Right ventricle myocardium superior (tissue), 1 donor: ENCODE results near the gene FMN1. TPM values are rescaled to one million over a fixed set of nuclear protein-coding genes. Genes with fewer than 3 reads are reported as not detected.

Experiments
- ATAC-seq: fragments of 200-7000 bp; cut with Tn5 transposase; one replicate; pipeline ENCODE4 v1.9.1; 2020; ENCODE audit warnings: mild to moderate bottlenecking; ENCODE audit not compliant: poor library complexity
- DNase-seq: peaks from one replicate; pipeline ENCODE4 v3.0.0-alpha.2; 2020
- intact Hi-C: fragments of 100-400 bp; cut with DNase I; formaldehyde crosslinking; loops from one replicate; pipeline ENCODE4 v1.11.2; 2022
- long read RNA-seq: library from polyadenylated mRNA; unstranded; transcript quantifications from one replicate; pipeline ENCODE4 v2.0.0, GENCODE V29; 2021
- total RNA-seq: library from RNA; stranded (reverse); fragmentation: NEBNext Ultra II Directional; extraction: Animal tissue kit (Norgen Biotek cat#: 25700); gene quantifications from one replicate; pipeline ENCODE4 v1.2.1, GENCODE V29; 2021
- donor health status: DM: no; HTN: yes; CAD: no; lungs with severe emphysema.

FMN1 gene, protein sequence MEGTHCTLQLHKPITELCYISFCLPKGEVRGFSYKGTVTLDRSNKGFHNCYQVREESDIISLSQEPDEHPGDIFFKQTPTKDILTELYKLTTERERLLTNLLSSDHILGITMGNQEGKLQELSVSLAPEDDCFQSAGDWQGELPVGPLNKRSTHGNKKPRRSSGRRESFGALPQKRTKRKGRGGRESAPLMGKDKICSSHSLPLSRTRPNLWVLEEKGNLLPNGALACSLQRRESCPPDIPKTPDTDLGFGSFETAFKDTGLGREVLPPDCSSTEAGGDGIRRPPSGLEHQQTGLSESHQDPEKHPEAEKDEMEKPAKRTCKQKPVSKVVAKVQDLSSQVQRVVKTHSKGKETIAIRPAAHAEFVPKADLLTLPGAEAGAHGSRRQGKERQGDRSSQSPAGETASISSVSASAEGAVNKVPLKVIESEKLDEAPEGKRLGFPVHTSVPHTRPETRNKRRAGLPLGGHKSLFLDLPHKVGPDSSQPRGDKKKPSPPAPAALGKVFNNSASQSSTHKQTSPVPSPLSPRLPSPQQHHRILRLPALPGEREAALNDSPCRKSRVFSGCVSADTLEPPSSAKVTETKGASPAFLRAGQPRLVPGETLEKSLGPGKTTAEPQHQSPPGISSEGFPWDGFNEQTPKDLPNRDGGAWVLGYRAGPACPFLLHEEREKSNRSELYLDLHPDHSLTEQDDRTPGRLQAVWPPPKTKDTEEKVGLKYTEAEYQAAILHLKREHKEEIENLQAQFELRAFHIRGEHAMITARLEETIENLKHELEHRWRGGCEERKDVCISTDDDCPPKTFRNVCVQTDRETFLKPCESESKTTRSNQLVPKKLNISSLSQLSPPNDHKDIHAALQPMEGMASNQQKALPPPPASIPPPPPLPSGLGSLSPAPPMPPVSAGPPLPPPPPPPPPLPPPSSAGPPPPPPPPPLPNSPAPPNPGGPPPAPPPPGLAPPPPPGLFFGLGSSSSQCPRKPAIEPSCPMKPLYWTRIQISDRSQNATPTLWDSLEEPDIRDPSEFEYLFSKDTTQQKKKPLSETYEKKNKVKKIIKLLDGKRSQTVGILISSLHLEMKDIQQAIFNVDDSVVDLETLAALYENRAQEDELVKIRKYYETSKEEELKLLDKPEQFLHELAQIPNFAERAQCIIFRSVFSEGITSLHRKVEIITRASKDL (N-terminal part only)
- total RNA-seq: 2.9 TPM
- long read RNA-seq: 0 reads

DNA sequence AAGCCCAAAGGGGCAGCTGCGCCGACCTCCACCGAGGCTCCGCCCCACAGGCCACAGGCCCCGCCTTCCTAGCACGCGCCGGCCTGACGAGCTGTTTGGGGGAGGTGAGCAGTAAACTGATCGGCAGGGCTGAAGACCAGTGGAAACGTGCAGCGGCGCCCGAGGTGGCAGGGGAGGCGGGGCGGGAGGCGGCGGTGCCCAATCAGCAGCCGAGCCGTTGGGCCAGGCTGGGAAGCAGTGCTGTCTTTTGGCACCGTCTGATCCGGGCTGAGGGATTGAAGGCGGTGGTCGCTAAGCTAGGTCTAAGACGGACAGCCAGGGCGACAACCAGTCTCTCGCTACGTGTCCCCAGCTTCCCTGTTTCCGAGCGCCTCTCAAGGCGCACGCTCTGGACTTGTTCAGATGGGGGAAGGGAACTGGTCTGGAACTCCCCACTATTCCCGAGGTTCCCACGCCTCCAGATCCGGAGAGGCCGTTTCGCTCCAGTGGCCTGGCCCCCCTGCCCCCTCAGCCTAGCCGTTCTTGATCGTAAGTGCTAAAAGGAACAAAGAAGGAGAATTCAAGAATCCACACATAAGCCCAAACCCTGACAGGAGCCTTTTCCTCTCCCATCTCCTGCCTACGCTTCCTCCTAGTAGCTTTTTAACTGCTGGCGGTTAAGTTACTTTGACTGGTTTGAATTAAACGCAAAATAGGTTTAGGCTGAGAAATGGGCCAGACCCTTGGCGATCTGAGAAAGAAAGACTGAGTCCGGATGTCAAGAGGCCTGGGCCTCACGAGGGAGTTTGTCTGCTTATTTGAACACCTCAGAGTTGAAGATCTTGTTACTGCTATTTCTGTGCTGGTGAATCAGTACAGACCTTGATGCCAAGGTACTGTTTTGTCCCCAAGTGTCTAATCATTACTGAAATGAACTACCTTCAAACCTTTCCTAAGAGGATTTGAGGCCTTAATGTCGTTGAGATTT, at the start of gene FMN1:
FMN1 (minus strand) TSS at position 11 of the 967 bp plus-strand sequence. CDS start 39,800 bp downstream, outside the sequence.
- intact Hi-C loops: no loop called here
- ATAC-seq (peak; percentile 100), DNase-seq (peak; percentile 96)

- ATAC-seq (no peak), DNase-seq (no peak)
- intact Hi-C loops: no loop called here
These were observed 49.4 kb upstream of the FMN1 start for GRCh38 chr15:33243869-33244268.

- ATAC-seq: no peak
- intact Hi-C loops: no loop called here
- no peak for DNase-seq
These were observed 48.9 kb upstream of the FMN1 start for GRCh38 chr15:33243393-33243792.

GRCh38 chr15:33242669-33243191, 48.2 kb upstream of the FMN1 start:
- DNase-seq: no peak
- intact Hi-C loops: no loop called here

GRCh38 chr15:33242165-33242564, 47.7 kb upstream of the FMN1 start:
- no peak for ATAC-seq
- intact Hi-C loops: no loop called here
- no peak for DNase-seq

More at GRCh38 chr15:33242669-33243191, 48.2 kb upstream of the FMN1 start:
- no peak for ATAC-seq

DNA sequence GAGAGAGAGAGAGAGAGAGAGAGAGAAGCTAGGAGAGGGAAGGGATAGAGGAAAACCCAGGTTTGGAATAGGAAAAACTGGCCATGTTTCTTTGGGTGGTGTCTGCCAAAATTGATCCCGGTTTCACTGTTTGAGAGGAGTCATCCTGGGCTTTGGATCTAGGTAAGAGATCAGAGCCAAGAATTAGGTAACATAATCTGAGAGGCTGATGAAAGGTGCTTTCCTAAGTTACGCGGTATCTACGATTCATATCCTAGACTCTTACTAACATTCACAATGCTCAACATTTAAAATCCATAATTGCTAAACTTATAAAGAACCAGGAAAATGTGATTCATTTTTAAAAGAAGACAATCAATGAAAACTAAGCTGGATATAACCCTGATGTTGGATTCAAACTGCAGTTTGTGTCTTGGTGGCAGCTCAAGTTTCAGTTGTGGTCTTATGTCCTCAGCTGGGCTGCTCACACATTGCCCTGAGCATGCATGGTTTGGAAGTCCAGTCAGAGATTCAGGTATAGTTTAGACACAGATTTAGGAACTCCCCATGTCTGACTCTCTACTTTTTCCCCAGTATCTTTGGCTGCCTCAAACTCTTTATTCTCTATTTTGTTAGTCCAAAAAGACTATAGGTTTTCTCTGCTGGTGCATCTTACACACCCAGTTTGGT, 42.5 kb upstream of the FMN1 start:
- DNase-seq: no peak
- ATAC-seq: no peak
- intact Hi-C loops: loop anchor here (10.0 kb wide), 1 partner anchor 468 kb away; no protein-coding TSS in a partner anchor

- ATAC-seq (no peak), DNase-seq (no peak)
- intact Hi-C loops: loop anchor here (10.0 kb wide), 1 partner anchor 471 kb away; no protein-coding TSS in a partner anchor
These were observed 39.5 kb upstream of the FMN1 start for GRCh38 chr15:33234020-33234461.

DNA sequence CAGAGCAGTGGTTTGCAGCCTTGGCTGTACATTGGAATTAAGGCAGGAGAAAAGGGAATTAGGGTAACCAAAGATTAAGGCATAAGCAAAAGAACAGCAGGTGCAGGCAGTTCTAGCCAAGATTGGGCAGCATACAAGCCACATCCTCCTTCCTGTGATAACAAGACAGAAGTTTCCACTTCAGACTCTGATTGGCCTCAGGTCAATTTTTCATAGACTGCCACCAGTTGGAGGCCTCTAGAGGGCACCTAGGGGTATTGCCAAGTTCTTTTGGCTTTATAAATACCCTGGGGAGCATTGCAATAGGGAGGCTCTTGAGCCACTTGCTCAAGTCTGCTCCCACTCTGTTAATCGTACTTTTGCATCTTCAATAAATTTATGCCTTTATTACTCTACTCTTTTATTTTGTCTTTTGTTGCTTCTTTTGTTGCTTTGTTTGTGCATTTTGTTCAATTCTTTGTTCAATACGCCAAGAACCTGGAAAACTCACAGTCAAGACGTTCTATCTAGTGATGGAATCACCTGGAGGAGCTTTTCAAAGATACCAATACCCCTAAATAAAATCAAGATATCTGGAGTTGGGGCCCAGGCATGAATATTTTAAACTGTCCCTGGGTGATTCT, 32.2 kb upstream of the FMN1 start:
- DNase-seq (no peak), ATAC-seq (peak; percentile 82)
- intact Hi-C loops: no loop called here

GRCh38 chr15:33218071-33218491, 23.6 kb upstream of the FMN1 start:
- intact Hi-C loops: no loop called here
- ATAC-seq (no peak), DNase-seq (no peak)

GRCh38 chr15:33215941-33216872, 21.7 kb upstream of the FMN1 start:
- DNase-seq (no peak), ATAC-seq (no peak)
- intact Hi-C loops: no loop called here

- intact Hi-C loops: no loop called here
- ATAC-seq: no peak
- DNase-seq: no peak
These were observed 16.8 kb upstream of the FMN1 start for GRCh38 chr15:33211176-33211808.

DNA sequence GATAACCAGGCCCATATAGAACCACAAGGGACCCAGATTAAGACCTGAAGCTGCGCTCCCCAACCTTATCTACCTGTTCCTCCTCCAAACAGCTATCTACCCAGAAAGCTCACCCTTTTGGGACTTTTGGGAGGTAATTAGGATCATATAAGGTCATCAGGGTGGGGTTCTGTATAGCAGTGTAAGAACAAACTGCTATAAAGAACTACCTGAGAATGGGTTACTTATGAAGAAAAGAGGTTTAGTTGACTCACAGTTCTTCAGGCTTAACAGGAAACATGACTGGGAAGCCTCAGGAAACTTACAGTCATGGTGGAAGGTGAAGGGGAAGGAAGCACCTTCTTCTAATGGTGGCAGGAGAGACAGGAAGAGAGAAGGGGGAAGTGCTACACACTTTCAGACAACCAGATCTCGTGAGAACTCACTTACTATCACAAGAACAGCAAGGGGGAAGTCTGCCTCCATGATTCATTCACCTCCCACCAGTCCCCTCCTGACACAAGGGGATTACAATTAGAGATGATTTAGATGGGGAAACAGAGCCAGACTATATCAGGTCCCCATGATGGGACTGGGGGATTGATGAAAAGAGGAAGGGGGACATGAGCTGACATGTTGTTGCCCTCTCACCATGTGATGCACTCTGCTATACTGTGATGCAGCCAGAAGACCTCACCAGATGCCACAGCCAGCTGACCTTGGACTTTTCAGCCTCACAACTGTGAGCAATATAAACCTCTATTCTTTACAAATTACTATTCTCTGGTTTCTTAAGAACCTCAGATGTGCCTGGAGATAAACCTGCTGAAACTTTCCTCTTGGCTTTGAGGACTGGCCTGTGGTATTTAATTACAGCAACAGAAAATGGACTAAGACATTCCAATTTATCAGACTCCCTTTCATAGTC, 15.3 kb upstream of the FMN1 start:
- ATAC-seq (no peak), DNase-seq (no peak)
- intact Hi-C loops: no loop called here

DNA sequence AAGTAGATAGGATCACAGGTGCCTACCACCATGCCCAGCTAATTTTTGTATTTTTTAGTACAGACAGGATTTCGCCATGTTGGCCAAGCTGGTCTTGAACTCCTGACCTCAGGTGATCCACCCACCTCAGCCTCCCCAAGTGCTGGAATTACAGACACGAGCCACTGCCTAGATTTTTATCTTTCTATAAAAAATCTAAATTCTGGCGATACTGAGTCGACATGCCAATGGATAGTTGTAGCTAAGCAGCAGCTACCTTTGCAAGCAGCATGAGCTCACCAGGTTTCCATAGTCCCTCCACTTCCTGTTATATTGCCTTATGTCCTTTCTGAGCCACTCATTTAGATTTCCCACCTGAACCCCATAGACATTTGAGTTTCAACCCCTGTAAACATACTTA, 13.1 kb upstream of the FMN1 start:
- intact Hi-C loops: no loop called here
- no peak for DNase-seq
- no peak for ATAC-seq

GRCh38 chr15:33206366-33206765, 11.9 kb upstream of the FMN1 start:
- no peak for ATAC-seq
- intact Hi-C loops: no loop called here
- no peak for DNase-seq
